Measurements from ENCODE around the gene FMNL1. TPM values are rescaled to one million over a fixed set of nuclear protein-coding genes. Genes with fewer than 3 reads are reported as not detected.

The FMNL1 gene
- total RNA-seq, 1 donor from 2014 or later, result 3.3 TPM

GRCh38 chr17:45287526-45288500 is 66.1 kb downstream of the FMNL1 start:
- DNase-seq (ENCODE audit: low spot score, unreplicated experiment), result no peak
- Mint-ChIP-seq H3K36me3 (ENCODE audit: insufficient read depth) (peaks cover 12% of the 10 kb centered on the region), H3K9me3 (ENCODE audit: low read depth) (no peaks in the 10 kb centered on the region), H3K4me1 (ENCODE audit: low read depth) (no peaks in the 10 kb centered on the region), H3K4me3 (ENCODE audit: low read depth) (no peak overlapping the region), H3K27me3 (no peaks in the 10 kb centered on the region), H3K27ac (no peak overlapping the region)
- no peak for TF ChIP-seq CTCF (IDR thresholded peaks at IDR 0.05; ENCODE audit: unreplicated experiment)

GRCh38 chr17:45288825-45289224 is 67.1 kb downstream of the FMNL1 start:
- TF ChIP-seq CTCF (IDR thresholded peaks at IDR 0.05; ENCODE audit: unreplicated experiment), result no peak
- Mint-ChIP-seq H3K4me1 (ENCODE audit: low read depth) (peaks cover 3% of the 10 kb centered on the region), H3K4me3 (ENCODE audit: low read depth) (no peak overlapping the region), H3K27ac (no peak overlapping the region), H3K9me3 (ENCODE audit: low read depth) (no peaks in the 10 kb centered on the region), H3K27me3 (no peaks in the 10 kb centered on the region), H3K36me3 (ENCODE audit: insufficient read depth) (peaks cover 10% of the 10 kb centered on the region)
- no peak for DNase-seq (ENCODE audit: low spot score, unreplicated experiment)

GRCh38 chr17:45289301-45290268 is 67.9 kb downstream of the FMNL1 start:
- no peak overlapping the region for H3K27ac Mint-ChIP-seq
- TF ChIP-seq CTCF (IDR thresholded peaks at IDR 0.05; ENCODE audit: unreplicated experiment), result no peak
- no peak overlapping the region for H3K4me3 Mint-ChIP-seq (ENCODE audit: low read depth)
- DNase-seq (ENCODE audit: low spot score, unreplicated experiment), result no peak
- no peaks in the 10 kb centered on the region for H3K9me3 Mint-ChIP-seq (ENCODE audit: low read depth)
- H3K4me1 Mint-ChIP-seq (ENCODE audit: low read depth), result peaks cover 4% of the 10 kb centered on the region
- H3K27me3 Mint-ChIP-seq, result no peaks in the 10 kb centered on the region
- H3K36me3 Mint-ChIP-seq (ENCODE audit: insufficient read depth), result peaks cover 10% of the 10 kb centered on the region

GRCh38 chr17:45290269-45290765 is 68.6 kb downstream of the FMNL1 start:
- no peak for DNase-seq (ENCODE audit: low spot score, unreplicated experiment)
- no peak for TF ChIP-seq CTCF (IDR thresholded peaks at IDR 0.05; ENCODE audit: unreplicated experiment)
- Mint-ChIP-seq H3K27me3 (no peaks in the 10 kb centered on the region), H3K4me1 (ENCODE audit: low read depth) (peaks cover 4% of the 10 kb centered on the region), H3K4me3 (ENCODE audit: low read depth) (no peak overlapping the region), H3K36me3 (ENCODE audit: insufficient read depth) (peaks cover 7% of the 10 kb centered on the region), H3K27ac (no peak overlapping the region), H3K9me3 (ENCODE audit: low read depth) (no peaks in the 10 kb centered on the region)

Measured in progenitor cell of endocrine pancreas (in vitro differentiated cells).